Germinal center (tissue), 1 donor: Measurements from ENCODE around the gene CACTIN.
A peak's percentile ranks its signal among the peaks of the same experiment; 100 is the strongest.
"Not testable (repeated sequence)": the region's sequence is repeated elsewhere in the genome, so short reads cannot be mapped to it uniquely, and the experiment has no call there.

Experiments used
- DNase-seq: peaks from one replicate; pipeline ENCODE4 v3.0.0; 2012; ENCODE audit warnings: mixed read lengths, low spot score

The CACTIN gene

DNA sequence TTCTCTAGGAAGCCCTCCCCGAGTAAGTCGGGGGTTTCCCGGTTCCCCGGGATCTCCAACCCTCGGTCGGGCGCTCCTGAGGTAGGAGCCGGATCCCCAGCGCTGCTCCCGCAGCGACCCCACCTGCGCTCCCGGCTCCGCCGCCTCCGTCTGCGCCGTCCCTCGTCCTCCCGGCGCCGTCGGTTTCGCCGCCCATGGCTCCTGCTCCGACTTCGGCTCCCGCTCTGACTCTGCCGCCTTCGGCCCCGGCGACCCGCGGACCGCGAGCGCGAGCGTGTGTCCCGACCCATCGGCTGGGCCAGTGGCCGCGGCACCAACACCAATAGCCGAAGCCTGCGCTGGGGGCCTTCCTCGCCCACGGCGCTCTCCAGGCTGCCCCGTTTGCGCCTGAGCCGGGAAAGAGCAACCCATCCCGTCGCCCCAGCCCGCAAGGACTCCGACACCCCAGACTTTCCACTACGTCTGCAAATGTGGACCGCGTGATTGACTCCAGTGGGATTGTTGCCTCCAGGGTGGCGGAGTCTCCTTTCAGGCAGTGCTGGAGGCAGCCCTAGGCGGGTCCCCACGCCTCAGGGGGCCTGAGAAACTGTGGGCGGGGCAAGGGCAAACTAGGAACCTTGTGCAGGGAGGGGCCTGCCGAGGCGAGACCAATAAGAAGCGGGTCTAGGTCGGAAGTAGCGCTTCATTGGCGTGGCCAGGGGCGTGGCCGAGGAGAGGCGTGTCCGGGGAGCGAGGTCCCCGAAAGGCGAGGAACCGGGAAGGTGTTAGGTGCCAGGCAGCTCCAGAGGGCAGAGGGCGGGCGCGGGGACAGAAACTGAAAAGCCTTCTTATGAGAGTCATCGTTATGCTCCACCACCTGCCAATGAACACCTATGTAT lies at the start of gene CACTIN:
TSS of gene CACTIN (minus strand) at position 318 of the 878 bp plus-strand sequence. CDS start at position 290, 28 bp downstream.
- peak; percentile 100 for DNase-seq

- no peak for DNase-seq
Measured at GRCh38 chr19:3674784-3675543, 48.4 kb upstream of the CACTIN start.

GRCh38 chr19:3673506-3674439 lies 47.2 kb upstream of the CACTIN start:
- no peak for DNase-seq

DNA sequence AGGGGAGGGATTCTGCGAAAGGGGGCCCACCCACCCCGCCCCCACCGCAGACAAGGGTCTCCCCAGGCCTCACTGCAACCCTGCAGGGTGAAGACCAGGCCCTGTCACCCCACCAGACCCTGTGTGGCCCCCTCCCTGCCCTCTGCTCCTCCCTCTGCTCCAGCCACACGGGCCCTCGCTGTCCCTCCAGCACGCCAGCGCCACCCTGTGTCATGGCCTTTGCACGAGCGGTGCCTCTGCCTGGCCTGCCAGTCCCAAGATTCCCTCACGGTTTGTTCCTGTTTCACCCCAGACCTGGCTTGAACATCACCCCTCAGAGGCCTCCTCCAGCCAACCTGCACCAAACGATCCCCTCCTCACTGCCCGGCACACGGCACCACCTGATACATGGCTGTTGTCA lies 46.4 kb upstream of the CACTIN start:
- no peak for DNase-seq

DNA sequence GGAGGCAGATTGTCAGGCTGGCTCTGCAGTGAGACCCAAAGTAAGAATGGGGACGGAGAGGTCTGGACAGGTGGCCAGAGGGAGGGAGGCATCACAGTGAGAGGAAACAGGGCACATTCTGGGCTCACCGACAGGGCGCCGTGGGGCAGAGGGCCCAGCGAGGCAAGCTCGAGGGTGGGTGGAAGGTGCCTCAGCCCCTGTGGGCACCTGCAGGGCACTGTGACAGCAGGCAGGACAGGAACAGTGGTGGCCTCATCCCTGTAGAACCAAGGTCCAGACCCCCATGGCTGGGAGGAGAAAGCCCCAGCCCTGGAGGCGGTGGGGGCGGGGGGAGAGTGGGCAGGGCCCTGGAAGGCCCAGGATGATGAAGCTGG lies 46.0 kb upstream of the CACTIN start:
- no peak for DNase-seq

- no peak for DNase-seq
Measured at GRCh38 chr19:3671680-3672574, 45.3 kb upstream of the CACTIN start.

DNA sequence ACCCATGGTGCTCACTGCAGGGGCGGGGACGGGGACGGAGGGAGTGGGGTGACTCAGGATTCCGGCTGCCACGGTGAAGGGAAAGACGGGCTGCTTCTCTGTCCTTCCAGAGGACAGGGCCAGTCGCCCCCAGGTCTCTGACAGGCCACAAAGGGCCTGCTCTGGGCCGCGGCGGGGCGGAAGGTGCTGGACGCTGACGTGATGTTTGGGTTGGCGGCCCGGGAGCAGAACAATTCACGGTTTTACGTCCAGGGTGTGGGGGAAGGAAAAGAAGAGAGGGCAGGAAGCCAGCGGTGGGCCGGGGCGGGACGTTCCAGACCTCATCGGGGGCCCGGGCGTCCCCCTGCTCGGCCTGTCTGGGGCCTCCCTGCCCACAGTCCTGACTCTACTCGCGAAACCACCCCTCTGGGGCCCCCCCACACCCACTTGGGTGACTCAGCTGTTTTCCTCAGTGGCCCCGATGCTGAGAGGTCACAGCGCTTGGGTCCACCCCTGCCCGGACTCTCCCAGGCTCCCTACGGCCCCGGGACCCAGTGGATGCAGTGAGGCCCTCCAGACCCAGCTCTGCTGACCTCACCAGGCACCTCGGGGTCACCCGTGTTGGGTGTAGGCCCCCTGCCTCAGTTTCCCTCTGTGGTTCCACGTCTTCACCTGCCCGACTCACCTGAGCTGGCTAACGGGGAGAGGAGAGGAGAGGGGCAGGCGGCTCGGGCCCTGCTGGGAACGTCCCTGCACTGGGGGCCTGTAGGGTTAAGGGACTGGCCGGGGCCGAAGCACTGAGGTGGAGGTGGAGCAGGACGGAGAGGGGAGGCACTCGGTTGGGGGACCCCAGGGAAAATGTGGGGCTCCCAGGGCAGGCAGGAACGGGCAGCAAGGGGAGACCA lies 44.4 kb upstream of the CACTIN start:
- no peak for DNase-seq

DNA sequence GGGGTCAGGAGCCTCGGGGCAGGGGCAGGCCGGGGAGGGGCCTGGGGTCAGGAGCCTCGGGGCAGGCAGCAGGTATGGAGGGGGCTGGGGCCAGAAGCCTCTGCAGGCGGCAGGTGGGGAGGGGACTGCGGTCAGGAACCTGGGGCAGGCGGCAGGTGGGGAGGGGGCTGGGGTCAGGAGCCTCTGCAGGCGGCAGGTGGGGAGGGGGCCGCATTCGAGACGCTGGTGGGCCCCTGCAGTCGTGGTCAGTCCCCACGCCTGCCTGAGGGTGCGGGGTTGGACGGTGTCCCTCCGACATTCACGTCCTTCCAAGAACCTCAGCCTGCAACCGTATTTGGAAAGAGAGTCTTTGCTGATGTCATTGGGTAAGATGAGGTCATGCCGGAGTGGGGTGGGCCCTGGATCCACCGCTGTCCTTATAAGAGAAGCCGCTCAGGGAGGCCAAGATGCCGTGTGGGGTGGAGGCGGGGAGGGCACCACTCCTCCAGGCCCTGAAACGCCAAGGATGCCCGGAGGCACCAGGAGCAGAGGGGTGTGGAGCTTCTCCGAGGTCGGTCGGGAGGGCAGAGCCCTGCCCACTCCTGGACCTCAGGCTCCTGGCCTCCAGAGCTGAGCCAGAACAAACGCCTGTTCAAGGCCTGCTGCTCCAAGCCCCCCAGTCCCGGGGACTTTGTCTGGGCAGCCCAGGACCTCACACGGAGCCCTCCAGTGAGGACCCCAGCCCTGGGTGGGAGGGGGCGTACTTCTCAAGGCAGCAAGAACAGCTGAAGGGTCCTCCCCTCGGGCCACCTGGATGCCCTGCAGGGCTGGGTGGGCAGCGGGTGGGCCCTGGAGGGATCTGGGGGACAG lies 43.6 kb upstream of the CACTIN start:
- DNase-seq, result no peak

DNA sequence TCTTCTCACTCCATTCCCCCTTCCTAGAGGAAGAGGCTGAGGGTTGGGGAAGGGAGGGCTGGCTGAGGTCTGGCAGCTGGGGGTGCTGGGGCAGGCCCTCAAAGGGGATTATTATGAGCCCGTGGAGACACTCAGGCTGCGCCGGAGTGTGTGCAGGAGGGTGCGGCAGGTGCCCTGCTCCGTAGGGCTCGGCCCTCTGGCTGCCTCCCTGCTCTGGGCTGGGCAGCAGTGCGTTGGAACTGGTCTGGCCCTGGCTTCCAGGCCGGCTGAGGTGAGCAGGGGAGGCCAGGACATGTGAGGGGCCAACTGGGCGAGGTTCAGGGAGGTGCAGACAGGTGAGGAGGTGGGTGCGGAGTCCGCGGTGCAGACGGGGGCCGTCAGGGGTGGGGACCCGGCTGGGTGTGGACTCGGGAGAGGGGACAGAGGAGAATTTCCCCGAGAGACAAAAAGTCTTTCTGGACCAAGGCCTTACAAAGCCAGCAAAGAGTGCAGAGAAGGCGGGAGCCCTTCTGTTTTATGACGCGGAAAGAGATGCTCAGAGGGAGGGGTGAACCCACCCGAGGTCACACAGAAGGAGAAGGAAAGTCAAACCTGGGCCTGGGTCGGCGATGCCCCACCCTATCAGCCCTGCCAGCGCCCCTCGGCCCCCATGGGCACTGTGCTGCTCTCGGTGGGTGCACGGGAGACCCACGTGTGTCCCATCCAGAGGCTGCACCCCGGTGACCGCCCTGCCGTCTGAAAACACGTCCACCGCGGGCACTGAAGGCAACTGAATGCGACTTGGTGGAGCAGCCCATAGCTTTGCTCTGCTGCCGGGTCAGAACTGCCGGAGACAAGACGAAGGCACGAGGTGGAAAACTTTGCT lies 42.7 kb upstream of the CACTIN start:
- no peak for DNase-seq

DNA sequence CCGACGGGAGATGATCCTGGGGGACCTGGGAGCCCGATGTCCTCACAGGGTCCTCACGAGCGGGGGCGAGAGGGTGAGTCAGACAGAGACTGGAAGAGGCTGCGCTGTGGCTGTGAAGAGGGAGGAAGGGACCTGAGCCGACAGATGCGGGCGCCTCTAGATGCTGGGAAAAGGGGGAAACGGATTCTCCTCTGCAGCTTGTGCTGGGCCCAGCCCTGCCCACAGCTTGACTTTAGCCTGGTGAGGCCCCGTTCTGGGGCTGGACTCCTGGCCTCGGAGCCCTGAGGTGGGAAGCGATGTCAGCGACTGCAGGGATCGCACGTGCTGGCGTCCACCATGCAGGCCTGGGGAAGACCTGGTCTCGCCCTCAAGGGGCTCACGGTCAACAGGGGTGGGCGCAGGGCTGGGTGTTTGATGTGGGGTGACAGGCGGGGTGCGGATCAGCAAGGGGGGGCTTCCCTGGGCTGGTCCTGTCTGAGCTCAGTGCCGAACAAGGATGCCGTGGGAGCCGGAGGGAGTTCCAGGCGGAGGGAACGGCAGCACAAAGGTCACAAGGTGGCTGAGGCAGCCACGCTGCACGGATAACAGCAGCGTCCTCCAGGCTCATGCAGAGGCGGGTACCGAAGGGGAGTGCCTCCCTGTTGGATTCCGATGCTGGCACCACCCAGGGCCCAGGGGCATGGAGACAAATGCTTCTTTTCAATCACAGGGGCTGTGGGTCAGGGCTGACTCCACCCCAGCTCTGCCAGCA lies 41.9 kb upstream of the CACTIN start:
- no peak for DNase-seq

DNA sequence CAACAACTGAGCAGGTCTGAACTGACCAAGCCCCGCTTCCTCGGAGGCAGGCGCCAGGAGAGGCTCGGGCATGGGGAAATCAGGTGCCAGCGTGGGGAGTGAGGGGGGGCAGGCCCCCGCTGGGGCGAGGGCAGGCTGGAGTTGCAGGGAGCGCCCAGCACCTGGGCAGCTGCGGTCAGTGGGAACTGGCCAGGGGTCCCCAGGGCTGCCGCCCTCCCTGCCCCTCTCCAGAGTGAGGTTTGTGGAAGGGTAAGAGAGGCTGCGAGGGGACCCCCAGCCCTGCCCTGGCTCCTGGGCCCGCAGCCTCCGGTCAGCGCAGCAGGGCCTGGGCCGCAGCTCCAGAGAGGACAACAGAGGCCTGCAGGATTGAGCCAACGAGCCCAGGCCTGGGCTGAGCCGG lies 41.2 kb upstream of the CACTIN start:
- no peak for DNase-seq

DNA sequence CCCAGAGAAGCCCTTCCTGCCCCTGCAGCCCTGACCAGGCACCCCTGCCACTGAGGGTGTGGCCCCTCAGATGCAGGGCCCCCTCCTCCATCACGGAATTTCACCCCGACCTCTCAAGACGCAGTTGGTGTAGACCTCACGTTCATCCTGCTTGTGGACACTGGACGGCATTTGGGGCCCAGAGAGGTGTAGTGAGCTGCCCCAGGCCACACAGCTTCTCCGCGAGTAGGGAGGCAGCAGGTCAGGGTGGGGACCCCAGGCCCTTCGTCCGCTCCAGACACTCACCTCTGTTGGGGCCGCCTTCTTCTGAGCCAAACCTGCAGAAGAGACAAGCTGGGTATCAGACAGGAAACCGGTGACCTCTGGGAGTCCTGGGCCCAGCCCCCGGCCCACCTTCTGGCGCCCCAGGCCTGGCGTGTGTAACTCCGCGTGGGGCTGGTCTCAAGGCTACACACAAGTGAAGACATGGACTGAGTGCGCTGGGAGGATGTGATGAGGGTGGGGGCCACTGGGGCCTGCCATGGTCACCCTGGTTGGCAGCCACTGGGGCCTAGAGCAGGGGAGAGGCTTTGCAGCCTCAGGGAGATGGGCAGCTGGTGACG lies 40.5 kb upstream of the CACTIN start:
- no peak for DNase-seq

DNA sequence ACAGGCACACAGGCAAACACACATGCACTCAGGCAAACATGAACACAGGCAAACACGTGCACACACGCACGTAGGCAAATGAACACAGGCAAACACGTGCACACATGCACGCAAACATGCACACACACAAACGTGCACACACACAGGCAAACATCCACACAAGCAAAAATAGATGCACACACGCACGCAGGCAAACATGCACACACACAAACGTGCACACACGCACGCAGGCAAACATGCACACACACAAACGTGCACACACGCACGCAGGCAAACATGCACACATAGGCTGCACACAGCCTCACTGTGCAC lies 39.9 kb upstream of the CACTIN start:
- not testable (repeated sequence) for DNase-seq

DNA sequence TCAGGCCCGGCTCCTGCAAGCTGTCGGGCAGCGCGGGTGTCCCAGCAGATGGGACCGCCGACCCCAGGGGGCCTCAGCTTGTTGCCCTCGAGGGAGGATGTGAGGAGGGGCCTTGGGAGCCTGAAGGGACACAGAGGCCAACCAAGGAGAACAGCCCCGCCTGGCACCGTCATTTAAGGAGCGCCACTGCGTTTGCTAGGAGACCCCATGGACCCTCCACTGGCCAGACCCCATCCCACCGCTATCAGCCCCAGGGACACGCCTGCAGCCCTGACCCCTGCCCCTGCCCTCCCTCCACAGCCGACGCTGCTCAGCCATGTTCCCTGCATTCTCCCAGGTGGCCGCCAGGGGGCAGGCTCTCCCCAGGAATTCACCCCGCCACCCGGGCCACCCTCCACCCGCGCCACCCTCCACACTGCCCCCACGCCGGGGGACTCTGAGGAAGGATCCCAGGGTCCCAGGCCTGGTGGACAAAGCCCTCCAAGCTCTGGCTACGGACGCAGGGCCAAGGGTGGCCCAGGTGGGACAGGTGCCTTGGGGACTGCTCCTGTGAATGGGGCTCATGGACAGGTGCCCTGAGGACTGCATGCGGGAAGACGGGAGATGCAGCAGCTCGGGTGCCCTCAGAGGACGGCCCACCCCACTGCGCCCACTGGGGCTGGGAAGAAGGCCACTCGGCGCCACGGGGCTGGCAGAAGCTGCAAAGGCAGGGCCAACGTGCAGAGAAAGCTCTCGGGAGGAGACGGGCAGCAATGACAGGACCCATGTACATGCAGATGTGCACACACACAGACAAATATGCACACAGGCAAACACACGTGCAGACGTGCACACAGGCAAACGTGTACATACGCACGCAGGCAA lies 39.3 kb upstream of the CACTIN start:
- peak; percentile 85 for DNase-seq

GRCh38 chr19:3664879-3665642 lies 38.5 kb upstream of the CACTIN start:
- peak; percentile 63 for DNase-seq
